SK-N-SH (cell line): Measurements from ENCODE around the gene DSCAM. TPM values are rescaled to one million over a fixed set of nuclear protein-coding genes. Genes with fewer than 3 reads are reported as not detected.

Experiments used
- CTCF ChIA-PET: fragments of 300-600, 350-600 bp; formaldehyde crosslinking; extraction: SDS; loops from one replicate; lab custom pipeline; 2021; lab: Yijun Ruan, JAX
- POLR2A ChIA-PET: fragments of 350-600 bp; sonication (Branson Sonifier 250); formaldehyde crosslinking; extraction: SDS; loops from one replicate; lab custom pipeline; 2020; ENCODE audit warnings: antibody characterized with exemption, inconsistent platforms; lab: Yijun Ruan, JAX
- DNase-seq: peaks from one replicate; pipeline ENCODE4 v3.0.0; 2012
- H2AFZ ChIP-seq: fragments of 200-600 bp; sonication (generic); 2 replicates; pipeline ENCODE4 v1.8.1; 2016; ENCODE audit warnings: antibody characterized with exemption, mild to moderate bottlenecking, low read depth
- H3F3A ChIP-seq: fragments of 200-600 bp; sonication (generic); replicated peaks from 2 replicates; pipeline ENCODE3; 2016; ENCODE audit warnings: antibody characterized with exemption, mild to moderate bottlenecking; ENCODE audit not compliant: insufficient read depth
- H3K27ac ChIP-seq, 2 experiments: fragments of 200-500 bp in 1 of 2; fragments of 200-600 bp in 1 of 2; sonication (Bioruptor generic) in 1 of 2; sonication (generic), shearing (Covaris generic) in 1 of 2; 2 replicates each; pipeline versions ENCODE4 v1.5.1 to v1.6.1; 2014 to 2016; ENCODE audit warnings: low read depth in 2 of 2, inconsistent platforms in 1 of 2, low read length in 1 of 2, mild to moderate bottlenecking in 1 of 2, mixed read lengths in 1 of 2
- H3K27me3 ChIP-seq: fragments of 200-600 bp; sonication (generic), shearing (Covaris generic); 2 replicates; pipeline ENCODE4 v1.6.1; 2016; ENCODE audit warnings: mixed run types; ENCODE audit not compliant: insufficient read depth
- H3K36me3 ChIP-seq, 2 experiments: fragments of 200-500 bp in 1 of 2; fragments of 200-600 bp in 1 of 2; sonication (Bioruptor generic) in 1 of 2; sonication (generic) in 1 of 2; replicated peaks in 1 of 2; 2 replicates each; pipeline versions ENCODE3 to v1.5.1; 2014 to 2016; ENCODE audit warnings: low read length in 1 of 2, mild to moderate bottlenecking in 1 of 2; ENCODE audit not compliant: insufficient read depth in 2 of 2, control insufficient read depth in 1 of 2
- H3K4me1 ChIP-seq, 2 experiments: fragments of 200-500 bp in 1 of 2; fragments of 200-600 bp in 1 of 2; sonication (Bioruptor generic) in 1 of 2; sonication (generic), shearing (Covaris generic) in 1 of 2; 2 replicates each; pipeline versions ENCODE4 v1.5.1 to v1.6.1; 2014 to 2016; ENCODE audit warnings: low read depth in 1 of 2, low read length in 1 of 2, mixed run types in 1 of 2; ENCODE audit not compliant: insufficient read depth in 2 of 2, control insufficient read depth in 1 of 2
- H3K4me2 ChIP-seq: fragments of 200-600 bp; sonication (generic), shearing (Covaris generic); 2 replicates; pipeline ENCODE4 v1.6.1; 2017; ENCODE audit warnings: mixed run types
- H3K4me3 ChIP-seq, 2 experiments: fragments of 200-500 bp in 1 of 2; fragments of 200-600 bp in 1 of 2; sonication (Bioruptor generic) in 1 of 2; sonication (generic), shearing (Covaris generic) in 1 of 2; 2 replicates each; pipeline versions ENCODE4 v1.5.1 to v1.8.1; 2014 to 2016; ENCODE audit warnings: low read depth in 2 of 2, inconsistent platforms in 1 of 2, low read length in 1 of 2, mild to moderate bottlenecking in 1 of 2, mixed read lengths in 1 of 2, moderate library complexity in 1 of 2
- H3K79me2 ChIP-seq: fragments of 200-600 bp; sonication (generic); 2 replicates; pipeline ENCODE4 v1.8.1; 2017; ENCODE audit warnings: mild to moderate bottlenecking; ENCODE audit not compliant: insufficient read depth
- H3K9ac ChIP-seq: fragments of 200-600 bp; sonication (generic); 2 replicates; pipeline ENCODE4 v1.6.1; 2017; ENCODE audit warnings: mixed run types
- H3K9me2 ChIP-seq: fragments of 200-600 bp; sonication (generic); 2 replicates; pipeline ENCODE4 v1.6.1; 2017; ENCODE audit warnings: mixed run types
- H3K9me3 ChIP-seq: fragments of 200-600 bp; sonication (generic); 2 replicates; pipeline ENCODE4 v1.6.1; 2017; ENCODE audit warnings: mixed run types, mild to moderate bottlenecking, moderate library complexity
- H4K20me1 ChIP-seq: fragments of 200-600 bp; sonication (generic); 2 replicates; pipeline ENCODE4 v1.6.1; 2017; ENCODE audit warnings: mild to moderate bottlenecking, mixed run types; ENCODE audit not compliant: insufficient read depth
- CHD2 ChIP-seq: fragments of 150-350 bp; IDR thresholded peaks from 2 replicates; pipeline ENCODE4 v1.6.1; 2018; ENCODE audit warnings: low read length; ENCODE audit not compliant: partially characterized antibody
- CTCF ChIP-seq: fragments of 200-600 bp; sonication (generic); IDR thresholded peaks from 2 replicates; pipeline ENCODE4 v1.6.1; 2017; ENCODE audit warnings: antibody characterized with exemption, mild to moderate bottlenecking, moderate library complexity
- ELF1 ChIP-seq: IDR thresholded peaks from 2 replicates; pipeline ENCODE4 v1.4.0; 2012
- EP300 ChIP-seq, 2 experiments: IDR thresholded peaks; 2 replicates each; pipeline versions ENCODE4 v1.4.0 to v1.6.1; 2012; ENCODE audit warnings: borderline replicate concordance in 1 of 2, low read depth in 1 of 2, low read length in 1 of 2
- FOSL2 ChIP-seq: IDR thresholded peaks from 2 replicates; pipeline ENCODE4 v1.4.0; 2012; ENCODE audit warnings: low read depth, mild to moderate bottlenecking, moderate library complexity, borderline replicate concordance
- FOXJ3 ChIP-seq: sonication (generic); formaldehyde crosslinking; IDR thresholded peaks from 2 replicates; pipeline ENCODE4 v1.5.1; 2020; ENCODE audit warnings: mild to moderate bottlenecking, missing genetic modification reagents
- FOXM1 ChIP-seq: IDR thresholded peaks from 2 replicates; pipeline ENCODE4 v1.4.0; 2012; ENCODE audit warnings: low read depth, mild to moderate bottlenecking
- GABPA ChIP-seq: IDR thresholded peaks from 2 replicates; pipeline ENCODE4 v1.4.0; 2012; ENCODE audit warnings: low read depth, mild to moderate bottlenecking
- GATA2 ChIP-seq: sonication (generic); formaldehyde crosslinking; IDR thresholded peaks from 2 replicates; pipeline ENCODE4 v1.5.0; 2020; ENCODE audit warnings: mild to moderate bottlenecking, missing genetic modification reagents
- NFIC ChIP-seq: IDR thresholded peaks from 2 replicates; pipeline ENCODE4 v1.4.0; 2012; ENCODE audit warnings: borderline replicate concordance
- RCOR1 ChIP-seq: fragments of 150-350 bp; IDR thresholded peaks from 2 replicates; pipeline ENCODE4 v1.6.1; 2017; ENCODE audit warnings: antibody characterized with exemption, low read length
- REST ChIP-seq: IDR thresholded peaks from 2 replicates; pipeline ENCODE4 v1.6.1; 2012; ENCODE audit warnings: mild to moderate bottlenecking, low read depth, low read length, moderate library complexity
- RFX5 ChIP-seq: IDR thresholded peaks from 2 replicates; pipeline ENCODE4 v1.6.1; 2012; ENCODE audit warnings: mild to moderate bottlenecking, improper control_type of control experiment, low read length
- SIN3A ChIP-seq: IDR thresholded peaks from 2 replicates; pipeline ENCODE4 v1.6.1; 2012; ENCODE audit warnings: low read depth, mild to moderate bottlenecking, low read length, moderate library complexity, borderline replicate concordance
- TCF12 ChIP-seq: IDR thresholded peaks from 2 replicates; pipeline ENCODE4 v1.4.0; 2012
- TEAD4 ChIP-seq: IDR thresholded peaks from 2 replicates; pipeline ENCODE4 v1.4.0; 2012; ENCODE audit warnings: mild to moderate bottlenecking, borderline replicate concordance; ENCODE audit not compliant: insufficient read depth
- YY1 ChIP-seq: IDR thresholded peaks from 2 replicates; pipeline ENCODE4 v1.4.0; 2012; ENCODE audit warnings: low read depth, mild to moderate bottlenecking
- ZBTB33 ChIP-seq: IDR thresholded peaks from 2 replicates; pipeline ENCODE4 v1.4.0; 2012; ENCODE audit warnings: low read depth, borderline replicate concordance
- WGBS: methylation state at CpG from one replicate; pipeline ENCODE4 v1.1.6; 2017; ENCODE audit warnings: low lambda C conversion rate; 5-methylcytosine and 5-hydroxymethylcytosine counted together
- polyA plus RNA-seq, 3 experiments: library from polyadenylated mRNA; depleted of rRNA; stranded (reverse); fragments of >200 nt; gene quantifications; 2 replicates each; pipeline ENCODE4 v1.2.3, GENCODE V29; 2012
- TF ChIP-seq, protein P1 (sequence below): IDR thresholded peaks from 2 replicates; pipeline ENCODE4 v1.4.0; 2012; ENCODE audit warnings: low read depth

DSCAM gene
- polyA plus RNA-seq, 1 of the 3 experiments (the other 2 are of a cell fraction), result not detected

GRCh38 chr21:40516335-40516734, 330.6 kb downstream of the DSCAM start:
- H3K4me3 ChIP-seq, result no peak overlapping the region
- H4K20me1 ChIP-seq, result no peaks in the 10 kb centered on the region
- 40% methylated on average over 7 of the region's 8 CpGs for WGBS
- H3K9me2 ChIP-seq, result no peaks in the 10 kb centered on the region
- no peaks in the 10 kb centered on the region for H3F3A ChIP-seq
- H3K27ac ChIP-seq, result no peak overlapping the region
- H3K9me3 ChIP-seq, result no peaks in the 10 kb centered on the region
- H3K79me2 ChIP-seq, result no peaks in the 10 kb centered on the region
- no peaks in the 10 kb centered on the region for H3K27me3 ChIP-seq
- ChIA-PET CTCF (no interaction called here), POLR2A (no interaction called here)
- no peaks in the 10 kb centered on the region for H3K36me3 ChIP-seq
- no peak for DNase-seq
- H2AFZ ChIP-seq, result no peak overlapping the region
- H3K9ac ChIP-seq, result no peak overlapping the region
- H3K4me1 ChIP-seq, result peaks cover 0 to 3% of the 10 kb centered on the region in 2 experiments; a peak in 1 of 4 replicates
- no peak for TF ChIP-seq ZBTB33
- TF ChIP-seq SIN3A, result no peak
- TF ChIP-seq CTCF, result no peak
- no peak for TF ChIP-seq GABPA
- no peak for TF ChIP-seq EP300 (IDR thresholded peaks at IDR 0.05; ENCODE audit: borderline replicate concordance in 1 of 2, low read depth in 1 of 2, low read length in 1 of 2)
- TF ChIP-seq RCOR1, result no peak
- no peak for TF ChIP-seq FOXJ3 (CRISPR knock-in tag)
- TF ChIP-seq GATA2, result no peak
- no peak for TF ChIP-seq ELF1
- no peak for TF ChIP-seq RFX5
- TF ChIP-seq, protein P1, sequence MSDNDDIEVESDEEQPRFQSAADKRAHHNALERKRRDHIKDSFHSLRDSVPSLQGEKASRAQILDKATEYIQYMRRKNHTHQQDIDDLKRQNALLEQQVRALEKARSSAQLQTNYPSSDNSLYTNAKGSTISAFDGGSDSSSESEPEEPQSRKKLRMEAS, result no peak
- no peak for TF ChIP-seq TEAD4
- TF ChIP-seq NFIC, result no peak
- TF ChIP-seq REST, result no peak
- no peak for TF ChIP-seq YY1
- no peak for TF ChIP-seq FOSL2
- TF ChIP-seq TCF12, result no peak
- TF ChIP-seq FOXM1, result no peak
- no peak for TF ChIP-seq CHD2
- no peak overlapping the region for H3K4me2 ChIP-seq
